BJ (cell line): ENCODE results near the gene GRAMD2B. TPM values are rescaled to one million over a fixed set of nuclear protein-coding genes. Genes with fewer than 3 reads are reported as not detected.

Experiments
- CTCF ChIA-PET: fragments of 350-600 bp; formaldehyde crosslinking; extraction: SDS; loops from one replicate; lab custom pipeline; 2021; ENCODE audit warnings: antibody characterized with exemption, inconsistent platforms; lab: Yijun Ruan, JAX
- POLR2A ChIA-PET: fragments of 300-600 bp; sonication (Branson Sonifier 250); formaldehyde crosslinking; extraction: SDS; loops from one replicate; lab custom pipeline; 2021; ENCODE audit warnings: antibody characterized with exemption; lab: Charles Lee
- DNase-seq: peaks from one replicate; pipeline ENCODE4 v3.0.0-alpha.2; 2011; ENCODE audit warnings: low read depth
- H3K27me3 ChIP-seq: 2 replicates; pipeline ENCODE4 v1.6.0; 2011; ENCODE audit warnings: low read length; ENCODE audit not compliant: control insufficient read depth, insufficient read depth
- H3K36me3 ChIP-seq: 2 replicates; pipeline ENCODE4 v1.5.1; 2011; ENCODE audit warnings: low read length; ENCODE audit not compliant: control insufficient read depth, insufficient read depth
- H3K4me3 ChIP-seq: 2 replicates; pipeline ENCODE4 v1.5.1; 2011; ENCODE audit warnings: low read depth, mild to moderate bottlenecking, control low read depth, low read length
- CTCF ChIP-seq: IDR thresholded peaks from 2 replicates; pipeline ENCODE4 v1.5.1; 2011; ENCODE audit warnings: low read depth, mild to moderate bottlenecking, control low read depth, inconsistent platforms, low read length, moderate library complexity; ENCODE audit not compliant: insufficient read depth
- polyA plus RNA-seq: library from polyadenylated mRNA; depleted of rRNA; stranded (reverse); fragments of >200 nt; gene quantifications from 2 replicates; pipeline ENCODE4 v1.2.3, GENCODE V29; 2011

GRAMD2B gene
- polyA plus RNA-seq, 1 experiment, result 77.9 TPM

- ChIA-PET CTCF (interaction anchor here (0.5 to 1.1 kb wide), 2 partner anchors 26 to 105 kb away, joined by 3 read pairs; no protein-coding TSS in a partner anchor), POLR2A (no interaction called here)
- no peaks in the 10 kb centered on the region for H3K36me3 ChIP-seq
Measured at GRCh38 chr5:126526493-126526892, 103.3 kb downstream of the GRAMD2B start.

GRCh38 chr5:126527158-126527557, 103.9 kb downstream of the GRAMD2B start:
- H3K27me3 ChIP-seq, result no peaks in the 10 kb centered on the region
- H3K36me3 ChIP-seq, result no peaks in the 10 kb centered on the region
- no peak overlapping the region for H3K4me3 ChIP-seq
- CTCF ChIA-PET, result interaction anchor here (0.5 to 1.0 kb wide), 3 partner anchors 10 to 105 kb away, joined by 3 to 4 read pairs (median 3); no protein-coding TSS in a partner anchor
- DNase-seq, result no peak
- POLR2A ChIA-PET, result no interaction called here
- TF ChIP-seq CTCF, result no peak

More at GRCh38 chr5:126526493-126526892, 103.3 kb downstream of the GRAMD2B start:
- DNase-seq, result no peak
- Histone ChIP-seq H3K4me3 (no peak overlapping the region), H3K27me3 (no peaks in the 10 kb centered on the region)
- TF ChIP-seq CTCF, result no peak

- no peak for TF ChIP-seq CTCF
- POLR2A ChIA-PET, result interaction anchor here (0.7 to 0.8 kb wide), 2 partner anchors 56 to 177 kb away, joined by 3 read pairs; no protein-coding TSS in a partner anchor
- no peak for DNase-seq
- no peak overlapping the region for H3K4me3 ChIP-seq
- H3K36me3 ChIP-seq, result no peaks in the 10 kb centered on the region
- CTCF ChIA-PET, result interaction anchor here (0.7 to 1.0 kb wide), 5 partner anchors 9 to 38 kb away, joined by 3 to 4 read pairs (median 3); no protein-coding TSS in a partner anchor
- H3K27me3 ChIP-seq, result no peaks in the 10 kb centered on the region
Measured at GRCh38 chr5:126527892-126528291, 104.7 kb downstream of the GRAMD2B start.

- ChIA-PET CTCF (interaction anchor here (0.6 to 1.4 kb wide), 3 partner anchors 32 to 602 kb away, joined by 3 to 4 read pairs (median 3); no protein-coding TSS in a partner anchor), POLR2A (no interaction called here)
- no peak overlapping the region for H3K4me3 ChIP-seq
- TF ChIP-seq CTCF, result no peak
- H3K27me3 ChIP-seq, result no peaks in the 10 kb centered on the region
- no peaks in the 10 kb centered on the region for H3K36me3 ChIP-seq
- no peak for DNase-seq
Measured at GRCh38 chr5:126531543-126532120, 108.4 kb downstream of the GRAMD2B start.

GRCh38 chr5:126534553-126534952, 111.3 kb downstream of the GRAMD2B start:
- no peak for TF ChIP-seq CTCF
- CTCF ChIA-PET, result interaction anchor here (0.8 to 3.4 kb wide), 4 partner anchors 15 to 195 kb away, joined by 3 to 11 read pairs (median 4); no protein-coding TSS in a partner anchor
- POLR2A ChIA-PET, result no interaction called here
- Histone ChIP-seq H3K36me3 (no peaks in the 10 kb centered on the region), H3K27me3 (no peaks in the 10 kb centered on the region), H3K4me3 (no peak overlapping the region)
- DNase-seq, result no peak
